ENCODE results near the gene PATL1. TPM values are rescaled to one million over a fixed set of nuclear protein-coding genes. Genes with fewer than 3 reads are reported as not detected.
"Not testable (repeated sequence)": the region's sequence is repeated elsewhere in the genome, so short reads cannot be mapped to it uniquely, and the experiment has no call there.

Gene PATL1
- total RNA-seq, 4 donors from 2014 or later, result 19.0 to 25.6 (median 22.9) TPM

- H3K4me3 ChIP-seq, result no peak overlapping the region
- H3K27ac ChIP-seq, result no peak overlapping the region
- H3K27me3 ChIP-seq, result no peaks in the 10 kb centered on the region
- TF ChIP-seq CTCF (IDR thresholded peaks at IDR 0.05) (no peak), POLR2A (IDR thresholded peaks at IDR 0.05) (no peak)
- no peak for DNase-seq
- H3K4me1 ChIP-seq, result no peaks in the 10 kb centered on the region
- no peaks in the 10 kb centered on the region for H3K9me3 ChIP-seq
- peaks cover 0 to 86% (median 2%) of the 10 kb centered on the region in 3 donors for H3K36me3 ChIP-seq
These were observed 27.7 kb downstream of the PATL1 start for GRCh38 chr11:59641156-59641555.

GRCh38 chr11:59630493-59630892 is 38.3 kb downstream of the PATL1 start:
- Histone ChIP-seq H3K9me3 (no peaks in the 10 kb centered on the region), H3K4me3 (no peak overlapping the region), H3K4me1 (no peaks in the 10 kb centered on the region), H3K27ac (no peak overlapping the region), H3K36me3 (peaks cover 0 to 3% (median 0%) of the 10 kb centered on the region in 3 donors), H3K27me3 (no peaks in the 10 kb centered on the region)
- DNase-seq, result no peak
- no peak for TF ChIP-seq CTCF (IDR thresholded peaks at IDR 0.05)
- no peak for TF ChIP-seq POLR2A (IDR thresholded peaks at IDR 0.05)

- H3K27me3 ChIP-seq, result no peaks in the 10 kb centered on the region
- no peak overlapping the region for H3K27ac ChIP-seq
- TF ChIP-seq POLR2A (IDR thresholded peaks at IDR 0.05), result no peak
- TF ChIP-seq CTCF (IDR thresholded peaks at IDR 0.05), result no peak
These were observed 38.8 kb downstream of the PATL1 start for GRCh38 chr11:59629996-59630395.

GRCh38 chr11:59626969-59627368 is 41.9 kb downstream of the PATL1 start:
- H3K27me3 ChIP-seq, DNase-seq, H3K4me3 ChIP-seq, H3K27ac ChIP-seq, H3K9me3 ChIP-seq, H3K4me1 ChIP-seq, H3K36me3 ChIP-seq: not testable (repeated sequence)

More at GRCh38 chr11:59629996-59630395, 38.8 kb downstream of the PATL1 start:
- Histone ChIP-seq H3K4me3 (no peak overlapping the region), H3K4me1 (no peaks in the 10 kb centered on the region), H3K36me3 (peaks cover 0 to 1% (median 0%) of the 10 kb centered on the region in 3 donors), H3K9me3 (no peaks in the 10 kb centered on the region)
- DNase-seq, result no peak

GRCh38 chr11:59625703-59626102 is 43.1 kb downstream of the PATL1 start:
- Histone ChIP-seq H3K4me3 (no peak overlapping the region), H3K27me3 (no peaks in the 10 kb centered on the region), H3K27ac (no peak overlapping the region), H3K4me1 (no peaks in the 10 kb centered on the region), H3K36me3 (no peaks in the 10 kb centered on the region), H3K9me3 (no peaks in the 10 kb centered on the region)
- TF ChIP-seq POLR2A (IDR thresholded peaks at IDR 0.05), result no peak
- TF ChIP-seq CTCF (IDR thresholded peaks at IDR 0.05), result no peak
- no peak for DNase-seq

- TF ChIP-seq POLR2A (IDR thresholded peaks at IDR 0.05) (no peak), CTCF (IDR thresholded peaks at IDR 0.05) (no peak)
- H3K4me1 ChIP-seq, result peaks cover 0 to 19% (median 6%) of the 10 kb centered on the region in 4 donors
- DNase-seq, result no peak
- no peaks in the 10 kb centered on the region for H3K27me3 ChIP-seq
- no peaks in the 10 kb centered on the region for H3K9me3 ChIP-seq
- no peaks in the 10 kb centered on the region for H3K36me3 ChIP-seq
- no peak overlapping the region for H3K27ac ChIP-seq
- H3K4me3 ChIP-seq, result no peak overlapping the region
These were observed 51.0 kb downstream of the PATL1 start for GRCh38 chr11:59617876-59618275.
